GM19397 (cell line): ENCODE measurements around the gene VSIG1.

Experiments
- ATAC-seq: cut with Tn5 transposase; IDR thresholded peaks from one replicate; pipeline ENCODE4 v1.9.1; 2021; ENCODE audit warnings: mild to moderate bottlenecking, moderate library complexity; ENCODE audit not compliant: unreplicated experiment

VSIG1 gene

DNA sequence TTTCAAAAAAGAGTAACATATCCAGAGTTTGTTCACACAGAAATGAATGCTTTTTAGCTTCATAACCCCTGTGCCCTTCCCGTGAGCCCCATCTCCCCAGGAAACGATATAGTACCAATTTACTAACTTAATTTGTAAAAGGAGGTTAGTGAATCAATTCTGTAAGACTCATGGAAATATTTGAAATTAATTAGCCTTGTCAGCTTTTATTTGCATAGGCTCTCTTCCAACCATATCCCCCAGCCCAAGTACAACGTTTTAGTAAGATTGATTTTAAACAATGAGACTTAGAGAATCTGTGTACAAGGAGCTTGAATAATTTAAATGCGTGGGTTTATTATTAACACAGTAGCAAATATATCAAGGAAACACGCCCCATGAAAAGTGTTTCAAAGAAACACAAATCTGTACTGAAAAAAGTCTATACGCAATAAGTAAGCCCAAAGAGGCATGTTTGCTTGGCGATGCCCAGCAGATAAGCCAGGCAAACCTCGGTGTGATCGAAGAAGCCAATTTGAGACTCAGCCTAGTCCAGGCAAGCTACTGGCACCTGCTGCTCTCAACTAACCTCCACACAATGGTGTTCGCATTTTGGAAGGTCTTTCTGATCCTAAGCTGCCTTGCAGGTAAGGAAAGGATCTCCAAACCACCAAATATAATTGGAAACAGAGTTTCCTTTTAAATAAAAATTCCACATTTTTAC is at the start of gene VSIG1:
Gene VSIG1 (plus strand): TSS at position 512 of the 703 bp plus-strand sequence. CDS start 66 bp downstream, at position 578.
- ATAC-seq: no peak

DNA sequence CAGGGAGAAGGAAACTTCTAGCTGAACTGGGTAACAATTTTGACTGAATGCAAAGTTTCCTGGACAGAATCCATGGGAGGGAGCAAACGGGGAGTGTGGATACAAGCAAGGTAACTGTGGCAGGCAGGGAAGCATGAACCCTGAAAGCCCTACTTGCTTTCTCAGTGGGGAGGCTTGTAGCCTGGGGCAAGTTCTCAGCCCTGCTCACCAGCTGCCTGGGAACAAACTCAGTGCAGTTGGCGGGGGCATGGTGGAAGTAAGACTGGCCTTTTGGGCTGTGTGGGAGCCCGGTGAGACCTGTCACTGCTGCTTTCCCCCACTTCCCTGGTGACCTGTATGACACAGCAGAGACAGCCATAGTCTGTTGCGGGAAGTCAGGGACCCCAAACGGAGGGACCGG is 48.7 kb upstream of the VSIG1 start:
- no peak for ATAC-seq

DNA sequence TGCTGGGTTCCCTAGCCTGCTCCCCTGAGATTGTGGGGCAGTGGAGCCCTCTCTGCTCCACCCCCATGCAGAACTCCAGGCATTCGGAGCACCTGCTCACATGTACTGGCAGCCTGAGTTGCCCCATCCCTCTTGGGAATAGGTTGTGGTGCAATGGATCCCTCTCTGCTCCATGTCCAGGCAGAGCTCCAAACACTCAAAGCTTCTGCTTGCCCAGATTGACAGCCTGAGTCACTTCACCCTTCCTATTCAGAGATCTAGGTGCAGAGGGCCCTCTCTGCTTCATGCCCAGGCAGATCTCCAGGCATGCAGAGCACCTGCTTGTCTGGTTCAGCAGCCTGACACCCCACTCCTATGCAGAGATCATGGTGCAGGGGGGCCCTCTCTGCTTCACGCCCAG is 44.1 kb upstream of the VSIG1 start:
- ATAC-seq: no peak

DNA sequence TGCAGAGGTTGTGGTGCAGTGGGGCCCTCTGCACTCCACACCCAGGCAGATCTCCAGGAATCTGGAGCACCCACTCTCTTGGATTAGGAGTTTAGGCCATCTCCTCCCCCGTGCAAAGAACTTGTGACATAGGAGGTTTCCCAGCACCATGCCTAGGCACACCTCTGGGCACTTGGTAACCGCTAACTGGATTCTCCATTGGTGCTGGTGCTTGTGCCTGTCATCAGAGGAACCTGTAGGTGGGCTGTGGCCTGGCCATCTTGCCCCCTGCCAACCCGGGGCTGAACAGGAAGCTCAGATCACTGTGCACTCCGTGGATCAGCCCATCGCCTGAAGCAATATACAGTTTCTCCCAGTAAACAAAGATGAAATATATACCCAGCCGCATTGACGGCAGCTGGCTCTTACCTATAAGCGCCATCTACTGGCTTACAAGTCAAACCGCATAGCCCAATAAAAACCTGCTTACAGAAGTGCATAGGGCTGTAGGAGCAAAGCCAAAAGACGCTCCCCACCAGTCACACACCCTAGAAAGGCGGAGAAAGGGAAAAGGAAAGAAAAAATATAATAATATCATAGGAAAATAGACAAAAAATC is 43.5 kb upstream of the VSIG1 start:
- no peak for ATAC-seq

DNA sequence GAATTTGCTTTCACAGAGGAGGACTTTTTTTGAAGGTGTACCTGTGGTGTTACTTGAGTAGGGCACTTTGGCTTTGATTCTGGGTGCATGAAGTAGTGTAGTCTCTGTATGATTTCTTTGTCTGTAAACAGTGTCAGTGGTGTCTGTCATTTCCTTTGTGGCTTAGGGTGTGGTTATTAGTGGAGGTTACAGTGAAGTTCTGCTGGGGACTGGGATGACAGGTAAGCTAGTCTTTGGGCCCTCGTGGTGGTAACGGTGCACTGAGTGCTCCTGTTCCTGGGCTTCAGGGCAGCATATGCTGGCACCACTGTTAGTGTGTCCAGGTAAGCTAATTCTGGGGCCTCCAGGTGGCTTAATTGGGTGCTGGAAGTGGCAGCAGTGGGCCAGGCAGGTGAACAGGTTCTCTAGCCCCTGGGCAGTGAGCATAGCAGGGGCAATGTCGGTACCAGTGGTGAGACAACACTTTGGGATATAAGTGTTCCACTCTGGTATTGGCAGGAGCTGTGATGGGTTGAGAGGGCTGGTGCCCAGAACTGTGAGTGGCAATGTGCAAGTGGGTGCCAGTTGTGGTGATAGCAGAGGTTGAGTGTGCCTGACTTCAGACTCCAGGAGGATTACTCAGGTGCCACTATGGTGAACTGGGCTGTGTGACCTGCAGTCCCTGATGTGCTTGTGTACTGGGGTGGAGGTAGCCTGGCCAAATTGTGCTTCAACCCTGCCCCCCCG is 26.0 kb upstream of the VSIG1 start:
- no peak for ATAC-seq

DNA sequence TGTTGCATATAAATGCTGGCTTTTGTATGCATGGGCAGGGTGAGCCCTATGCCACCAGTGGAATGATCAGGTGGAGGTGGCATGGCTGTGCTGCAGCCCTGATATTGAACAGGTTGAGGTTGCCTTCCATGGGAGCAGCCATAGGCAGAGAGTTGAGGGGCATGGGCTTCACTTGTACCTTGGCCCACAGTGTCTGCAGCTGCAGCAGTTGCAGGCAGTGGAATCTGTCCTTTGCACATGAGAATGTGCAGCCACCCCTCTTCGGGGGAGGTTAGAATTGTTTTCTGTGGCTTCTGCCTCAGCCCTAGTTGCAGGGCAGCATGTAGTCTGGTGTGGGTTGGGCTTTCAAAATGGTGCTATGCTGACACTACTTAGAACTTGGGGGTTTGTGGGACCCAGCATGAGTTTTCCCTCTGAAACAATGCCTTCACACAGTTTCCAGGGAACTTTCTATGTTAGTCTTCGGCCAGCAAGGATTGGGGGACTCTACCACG is 25.4 kb upstream of the VSIG1 start:
- ATAC-seq: no peak

DNA sequence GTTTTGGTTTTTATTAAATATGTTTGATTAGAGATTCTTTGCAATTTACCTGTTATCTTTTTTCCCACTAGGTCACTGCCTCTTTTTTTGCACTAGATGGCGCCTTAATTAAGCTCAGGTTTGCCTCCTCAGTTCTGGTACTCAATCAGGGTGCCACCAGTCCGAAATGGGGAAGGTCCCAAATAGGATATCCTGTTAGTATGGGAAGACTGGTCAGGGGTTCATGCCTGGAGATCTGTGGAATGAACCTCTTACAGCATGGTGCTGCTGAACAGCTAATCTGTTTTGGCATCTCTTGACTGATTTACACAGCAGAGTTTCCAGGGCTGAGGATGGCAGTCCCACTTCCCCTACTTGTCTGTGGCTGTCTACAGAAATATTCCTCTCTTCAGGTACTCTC is 24.2 kb upstream of the VSIG1 start:
- ATAC-seq: no peak

DNA sequence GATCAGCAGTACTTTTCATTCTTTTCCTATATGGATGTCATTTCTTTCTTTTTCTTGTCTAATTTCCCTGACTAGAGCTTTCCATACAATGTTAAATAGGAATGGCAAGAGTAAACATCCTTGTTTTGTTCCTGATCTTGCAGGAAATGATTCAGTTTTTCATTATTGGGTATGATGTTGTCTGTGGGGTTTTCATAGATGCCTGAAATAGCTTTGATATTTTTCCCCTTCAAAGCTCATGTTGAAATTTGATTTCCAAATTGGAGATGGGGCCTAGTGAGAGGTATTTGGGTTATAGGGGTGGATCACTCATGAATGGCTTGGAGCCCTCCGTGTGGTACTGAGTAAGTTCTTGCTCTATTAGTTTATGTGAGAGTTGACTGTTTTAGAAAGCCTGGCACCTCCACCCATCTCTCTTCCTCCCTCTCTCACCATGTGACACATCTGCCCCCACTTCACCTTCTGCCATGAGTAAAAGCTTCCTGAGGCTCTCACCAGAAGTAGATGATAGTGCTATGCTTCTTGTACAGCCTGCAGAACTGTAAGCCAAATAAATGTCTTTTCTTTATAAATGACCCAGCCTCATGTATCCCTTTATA is 22.3 kb upstream of the VSIG1 start:
- no peak for ATAC-seq

DNA sequence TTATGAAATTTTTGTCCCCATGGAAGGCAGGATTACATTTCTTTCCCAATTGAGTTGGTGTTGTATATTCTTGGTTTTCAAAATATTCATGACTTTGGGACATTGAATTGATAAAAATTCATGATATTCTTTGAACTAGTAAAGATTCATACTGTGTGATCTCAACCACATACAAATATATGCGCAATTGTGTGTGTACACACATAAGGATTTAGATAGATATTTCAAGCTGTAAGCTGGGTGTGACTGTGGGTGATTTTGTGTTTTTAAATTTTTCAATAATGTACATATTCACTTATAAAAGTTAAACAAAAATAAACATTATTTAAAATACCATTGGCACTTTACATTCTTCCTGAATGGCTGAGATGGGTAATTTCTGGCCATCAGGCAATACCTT is 19.5 kb upstream of the VSIG1 start:
- no peak for ATAC-seq

DNA sequence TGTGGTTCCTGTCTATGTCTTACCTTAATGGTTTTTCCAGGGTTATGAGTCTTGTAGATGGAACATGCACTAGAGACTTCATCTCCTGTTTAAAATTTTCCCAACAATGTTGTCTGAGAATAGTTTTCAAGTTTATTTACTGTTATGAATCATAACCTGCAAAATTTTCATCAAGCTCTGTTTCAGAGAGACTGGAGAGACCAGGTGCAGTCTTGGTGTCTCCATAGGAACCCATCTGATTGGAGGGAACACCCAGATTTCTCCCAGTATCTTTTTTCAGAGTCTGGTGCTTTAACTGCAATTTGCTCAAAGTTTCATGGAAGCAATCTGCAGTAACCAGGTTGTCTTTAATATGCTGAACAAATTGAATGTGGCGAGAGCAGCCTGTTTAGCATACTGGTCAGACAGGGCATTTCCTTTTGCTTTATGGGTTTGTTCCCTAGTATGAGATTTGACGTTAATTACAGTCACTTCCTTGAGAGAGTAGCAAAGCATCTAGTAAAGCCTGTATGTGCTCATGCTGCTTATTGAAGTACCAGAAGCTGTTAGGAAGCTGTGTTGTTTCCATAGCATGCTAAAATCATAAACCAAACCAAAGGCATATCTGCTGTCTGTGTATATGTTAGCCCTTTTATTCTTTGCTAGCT is 18.8 kb upstream of the VSIG1 start:
- ATAC-seq: no peak

DNA sequence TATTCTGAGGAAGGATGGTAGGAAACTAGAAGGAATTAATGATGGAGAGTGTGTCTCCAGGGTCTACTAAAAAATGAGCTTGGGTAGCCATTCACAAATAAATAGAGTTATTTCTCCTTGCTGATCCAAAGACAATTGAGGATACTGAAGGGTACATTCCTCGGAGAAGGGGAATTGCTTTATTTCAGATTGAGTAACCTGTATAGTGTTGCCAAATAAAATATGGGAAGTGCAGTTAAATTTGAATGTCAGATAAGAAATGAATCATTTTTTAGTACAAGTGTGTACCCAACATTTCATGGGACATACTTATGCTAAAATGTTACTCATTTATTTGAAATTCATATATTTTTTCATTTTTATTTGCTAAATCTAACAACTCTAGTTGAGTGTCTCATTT is 16.0 kb upstream of the VSIG1 start:
- ATAC-seq: no peak

DNA sequence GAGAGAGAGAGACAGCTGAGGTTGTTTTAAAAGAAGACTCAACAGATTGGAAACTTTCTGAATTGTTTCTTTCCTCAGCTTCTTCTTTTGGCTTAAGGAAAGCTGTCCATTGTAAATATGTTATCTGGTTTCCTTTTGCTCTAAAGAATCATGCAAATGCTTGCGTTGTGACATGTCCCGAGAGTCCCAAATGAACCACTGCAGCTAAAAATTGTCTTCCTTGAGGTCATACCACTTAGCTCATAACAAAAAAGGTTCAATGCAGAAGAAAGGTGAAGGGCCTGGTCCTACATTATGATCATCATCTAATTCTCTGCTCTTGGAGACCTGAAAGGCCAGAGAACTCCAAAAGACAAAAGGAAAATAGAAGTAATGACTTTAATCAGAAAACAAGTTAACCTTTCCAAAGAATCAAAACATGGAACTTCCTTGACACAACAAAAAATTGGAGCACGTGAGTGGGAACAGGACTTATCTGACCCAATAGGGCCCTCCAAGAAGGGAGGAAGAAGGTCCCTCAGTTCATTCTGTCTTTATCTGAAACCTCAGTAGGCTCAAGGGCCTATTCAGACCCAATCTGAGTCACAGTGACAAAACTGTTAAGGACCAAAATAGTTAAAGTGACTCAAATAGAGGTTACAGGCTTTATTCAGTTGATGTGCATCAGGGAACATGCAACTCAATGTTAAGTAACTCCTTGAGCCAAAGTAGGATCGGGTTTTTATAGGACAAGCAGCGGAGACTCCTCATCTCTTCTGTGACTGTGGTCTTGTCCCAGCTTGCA is 14.7 kb upstream of the VSIG1 start:
- ATAC-seq: no peak

DNA sequence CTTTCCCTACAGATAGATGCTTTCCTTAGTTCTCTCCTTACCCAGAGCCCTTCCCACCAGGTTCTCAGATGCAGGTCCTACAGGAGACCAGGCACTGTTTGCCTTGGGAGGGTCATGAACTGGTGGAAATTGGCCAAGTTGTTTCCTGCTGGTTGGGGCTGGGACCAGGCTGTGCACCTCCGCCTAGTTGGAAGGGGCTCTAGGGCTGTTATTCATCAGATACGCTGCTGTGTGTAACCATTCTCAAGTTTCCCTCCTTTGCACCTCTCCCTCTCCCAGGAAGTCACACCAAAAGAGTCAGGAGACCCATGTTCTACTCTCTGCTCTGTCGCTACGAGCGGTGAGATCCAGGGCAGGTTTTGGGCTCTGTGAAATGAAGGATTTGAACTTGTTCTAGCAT is 11.9 kb upstream of the VSIG1 start:
- no peak for ATAC-seq

DNA sequence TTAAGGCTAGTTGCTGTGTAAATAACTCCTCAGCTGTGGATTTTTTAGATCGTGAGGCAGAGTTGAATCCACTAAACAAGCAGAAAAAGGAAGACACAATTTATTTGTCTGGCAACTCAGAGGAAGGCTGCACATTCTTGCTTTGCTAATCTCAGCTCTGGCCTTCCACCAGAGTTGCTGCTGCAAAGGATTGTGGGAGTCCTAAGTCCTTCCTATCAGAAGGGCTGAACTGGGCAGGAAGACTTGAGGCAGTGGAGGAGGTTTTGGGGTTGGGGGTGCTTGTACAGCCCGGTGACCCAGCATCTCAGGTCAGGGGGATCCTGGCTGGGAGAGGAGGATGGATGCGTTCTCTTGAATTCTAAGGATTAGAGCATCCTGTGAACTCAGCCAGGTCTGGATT is 11.0 kb upstream of the VSIG1 start:
- no peak for ATAC-seq

DNA sequence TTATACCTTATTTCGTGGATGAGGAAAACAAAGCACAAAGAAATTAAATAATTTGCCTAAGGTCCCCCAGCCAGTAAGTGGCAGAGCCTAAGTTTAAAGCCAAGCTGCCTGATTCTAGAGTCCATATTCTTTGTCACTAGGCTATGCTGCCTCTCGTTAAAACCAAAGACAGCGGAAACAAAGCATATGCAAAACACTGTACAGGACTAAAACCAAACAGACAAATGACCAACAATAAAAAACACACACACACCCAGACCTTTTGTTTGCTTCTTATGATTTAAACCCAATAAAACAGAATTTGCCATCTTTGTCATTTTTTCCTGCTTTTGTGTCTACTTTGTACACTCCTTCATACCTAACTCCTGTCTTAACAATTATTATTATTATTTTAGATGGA is 10.1 kb upstream of the VSIG1 start:
- no peak for ATAC-seq

DNA sequence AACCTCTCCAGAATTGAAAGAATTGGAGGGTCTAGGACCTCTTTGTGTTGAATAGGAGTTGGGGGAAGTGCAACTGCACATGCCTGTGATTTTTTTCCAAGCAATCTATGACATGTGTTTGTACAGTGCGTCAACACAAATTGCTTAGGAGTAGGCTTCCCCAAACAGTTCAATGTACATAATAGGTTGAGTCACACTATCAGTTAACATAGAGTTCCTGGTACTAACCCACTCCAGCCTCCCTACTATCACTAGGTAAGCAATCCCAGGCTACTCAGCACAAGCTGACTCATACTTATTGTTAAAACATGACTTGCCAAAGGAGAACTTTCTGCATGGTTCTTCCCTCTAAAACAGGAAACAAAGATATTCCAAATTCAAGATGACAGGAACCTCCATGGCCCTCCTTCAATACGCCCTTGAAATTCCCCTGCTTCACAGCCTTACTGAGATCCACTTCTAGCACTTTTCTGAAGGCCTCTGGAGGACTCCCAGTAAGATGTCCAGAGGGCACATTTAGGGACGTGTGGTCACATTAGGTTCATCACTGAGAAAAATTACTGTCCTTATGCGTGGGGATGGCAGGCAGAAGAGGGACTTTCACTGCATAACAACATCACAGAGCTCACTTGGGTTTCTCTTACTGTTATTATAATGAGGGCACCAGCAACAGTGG is 8.4 kb upstream of the VSIG1 start:
- ATAC-seq: no peak

DNA sequence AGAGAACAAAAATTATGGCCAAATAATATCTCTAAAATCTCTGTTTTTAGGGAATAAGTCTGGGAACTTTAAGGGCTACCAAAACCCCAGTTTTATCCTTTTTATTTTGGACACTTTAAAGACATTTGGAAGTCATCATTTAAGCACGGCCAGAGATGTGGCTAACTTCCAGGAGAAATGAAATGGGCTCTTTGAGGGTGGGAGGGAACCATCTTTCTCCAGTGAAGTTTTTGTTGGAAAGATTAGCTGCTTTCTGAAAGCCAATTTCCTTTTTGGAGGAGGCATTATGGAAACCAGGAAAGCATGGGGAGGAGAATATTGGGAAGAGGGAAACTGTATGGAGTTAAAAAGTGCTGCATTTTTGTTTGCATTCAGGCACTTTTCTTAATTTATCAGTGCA is 4.8 kb downstream of the VSIG1 start:
- no peak for ATAC-seq

DNA sequence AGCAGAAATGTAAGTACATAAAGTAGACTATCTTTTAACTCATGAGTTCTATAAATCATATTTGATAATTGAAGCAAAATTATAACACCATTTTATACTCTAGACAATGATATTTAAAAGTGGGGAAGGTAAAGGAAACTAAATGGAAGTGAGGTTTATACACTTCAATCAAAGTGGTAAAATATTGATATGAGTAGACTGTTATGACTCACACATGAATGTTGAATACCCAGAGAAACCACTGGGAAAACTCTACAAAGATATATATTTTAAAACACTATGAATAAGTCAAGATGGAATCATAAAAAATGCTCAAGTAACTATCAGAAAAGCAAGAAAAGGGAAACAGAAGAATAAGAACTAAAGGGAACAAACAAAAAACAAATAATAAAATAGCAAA is 8.4 kb downstream of the VSIG1 start:
- ATAC-seq: no peak

DNA sequence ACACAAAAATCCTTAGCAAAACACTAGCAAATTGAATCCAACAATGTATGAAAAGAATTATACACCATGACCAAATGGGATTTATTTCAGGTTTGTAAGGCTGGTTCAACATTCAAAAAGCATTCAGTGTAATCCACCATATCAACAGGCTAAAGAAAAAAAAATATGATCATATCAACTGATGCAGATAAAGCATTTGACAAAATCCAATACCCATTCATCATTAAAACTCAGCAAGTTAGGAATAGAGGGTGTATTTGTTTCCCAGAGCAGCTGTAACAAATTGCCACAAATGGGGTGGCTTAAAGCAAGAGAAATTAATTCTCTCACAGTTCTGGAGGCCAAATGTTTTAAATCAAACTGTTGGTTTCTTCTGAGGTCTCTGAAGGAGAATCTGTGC is 10.7 kb downstream of the VSIG1 start:
- no peak for ATAC-seq

DNA sequence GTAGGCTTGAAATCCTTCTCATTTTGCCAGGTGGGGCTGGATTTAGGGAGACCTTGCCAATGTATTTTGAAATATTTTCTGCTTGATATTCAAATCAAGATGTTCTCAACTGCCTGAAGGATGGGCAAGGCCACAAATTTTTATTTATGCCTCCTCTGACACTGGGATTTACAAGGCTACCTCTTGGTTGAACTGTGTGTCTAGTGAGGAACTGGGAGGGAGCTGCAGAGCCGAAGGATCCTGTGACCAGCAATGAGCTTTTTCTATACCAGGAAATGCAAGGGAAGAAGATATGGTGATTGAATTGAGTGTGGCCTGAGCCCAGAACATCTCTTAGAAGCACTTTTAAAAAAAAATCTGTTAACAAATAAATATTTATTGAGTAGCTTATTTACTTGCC is 14.9 kb downstream of the VSIG1 start:
- ATAC-seq: no peak
